SK-N-SH treated with all-trans-retinoic acid at 6 μM for 48 hours (cell line): ENCODE results near the gene TJP2.

Source experiments
- ATAC-seq: fragments of 200-7000 bp; cut with Tn5 transposase; 3 replicates; pipeline ENCODE4 v1.9.1; 2020; ENCODE audit warnings: mild to moderate bottlenecking, moderate library complexity
- BACH2 ChIP-seq: fragments of 250-450 bp; sonication (Bioruptor Pico); IDR thresholded peaks from 2 replicates; pipeline ENCODE4 v1.9.0; 2021; ENCODE audit warnings: mild to moderate bottlenecking, borderline replicate concordance
- CSDC2 ChIP-seq: fragments of 250-450 bp; sonication (Bioruptor Pico); IDR thresholded peaks from 2 replicates; pipeline ENCODE4 v1.5.0; 2020; ENCODE audit warnings: mild to moderate bottlenecking, moderate library complexity
- ESRRG ChIP-seq: fragments of 250-450 bp; sonication (Bioruptor Pico); IDR thresholded peaks from 2 replicates; pipeline ENCODE4 v1.6.1; 2021; ENCODE audit warnings: mild to moderate bottlenecking
- GLIS3 ChIP-seq: fragments of 250-450 bp; sonication (Bioruptor Pico); IDR thresholded peaks from 2 replicates; pipeline ENCODE4 v1.5.0; 2020; ENCODE audit warnings: mild to moderate bottlenecking, moderate library complexity
- ISL1 ChIP-seq: fragments of 250-450 bp; sonication (Bioruptor Pico); IDR thresholded peaks from 2 replicates; pipeline ENCODE4 v2.1.2; 2022; ENCODE audit warnings: mild to moderate bottlenecking, moderate library complexity
- OSR1 ChIP-seq: fragments of 250-450 bp; sonication (Bioruptor Pico); IDR thresholded peaks from 2 replicates; pipeline ENCODE4 v1.8.0; 2022; ENCODE audit warnings: moderate library complexity, mild to moderate bottlenecking, inconsistent platforms
- PPARA ChIP-seq: fragments of 250-450 bp; sonication (Bioruptor Pico); IDR thresholded peaks from 2 replicates; pipeline ENCODE4 v1.5.0; 2020; ENCODE audit warnings: mild to moderate bottlenecking, borderline replicate concordance
- SNAI2 ChIP-seq: fragments of 250-450 bp; sonication (Bioruptor Pico); IDR thresholded peaks from 2 replicates; pipeline ENCODE4 v1.5.0; 2020; ENCODE audit warnings: mild to moderate bottlenecking, moderate library complexity
- TCF4 ChIP-seq: fragments of 250-450 bp; sonication (Bioruptor Pico); IDR thresholded peaks from 2 replicates; pipeline ENCODE4 v1.8.0; 2021; ENCODE audit warnings: mild to moderate bottlenecking, moderate library complexity, borderline replicate concordance
- TOX ChIP-seq: fragments of 250-450 bp; sonication (Bioruptor Pico); IDR thresholded peaks from 2 replicates; pipeline ENCODE4 v1.8.0; 2021; ENCODE audit warnings: mild to moderate bottlenecking, moderate library complexity, borderline replicate concordance
- ZC3H10 ChIP-seq: fragments of 250-450 bp; sonication (Bioruptor Pico); IDR thresholded peaks from 2 replicates; pipeline ENCODE4 v1.5.1; 2021; ENCODE audit warnings: mild to moderate bottlenecking, moderate library complexity
- ZFP3 ChIP-seq: fragments of 250-450 bp; sonication (Bioruptor Pico); IDR thresholded peaks from 2 replicates; pipeline ENCODE4 v1.5.0; 2020; ENCODE audit warnings: mild to moderate bottlenecking, moderate library complexity
- ZFP30 ChIP-seq: fragments of 450-650 bp; formaldehyde crosslinking; IDR thresholded peaks from 2 replicates; pipeline ENCODE4 v1.5.0; 2022; ENCODE audit warnings: mild to moderate bottlenecking, moderate library complexity
- ZNF565 ChIP-seq: fragments of 450-650 bp; formaldehyde crosslinking; conservative IDR thresholded peaks from 2 replicates; pipeline ENCODE4 v1.5.0; 2020; ENCODE audit warnings: low read depth, mild to moderate bottlenecking, moderate library complexity
- ZNF8 ChIP-seq: fragments of 450-650 bp; formaldehyde crosslinking; IDR thresholded peaks from 2 replicates; pipeline ENCODE4 v1.5.0; 2020; ENCODE audit warnings: mild to moderate bottlenecking, moderate library complexity
- TF ChIP-seq, protein P1 (sequence below): fragments of 250-450 bp; sonication (Bioruptor Pico); IDR thresholded peaks from 2 replicates; pipeline ENCODE4 v1.5.0; 2020; ENCODE audit warnings: mild to moderate bottlenecking, moderate library complexity
- TF ChIP-seq, protein P2 (sequence below): fragments of 250-450 bp; sonication (Bioruptor Pico); IDR thresholded peaks from 2 replicates; pipeline ENCODE4 v1.5.1; 2021; ENCODE audit warnings: mild to moderate bottlenecking, moderate library complexity
- TF ChIP-seq, protein P3 (sequence below): fragments of 250-450 bp; sonication (Bioruptor Pico); IDR thresholded peaks from 2 replicates; pipeline ENCODE4 v1.8.0; 2020; ENCODE audit warnings: mild to moderate bottlenecking, moderate library complexity, borderline replicate concordance
- TF ChIP-seq, protein P4 (sequence below): fragments of 250-450 bp; sonication (Bioruptor Pico); IDR thresholded peaks from 2 replicates; pipeline ENCODE4 v1.8.0; 2021; ENCODE audit warnings: low read depth, mild to moderate bottlenecking, moderate library complexity, borderline replicate concordance
- TF ChIP-seq, protein P5 (sequence below): fragments of 250-450 bp; sonication (Bioruptor Pico); IDR thresholded peaks from 2 replicates; pipeline ENCODE4 v1.5.1; 2020; ENCODE audit warnings: low read depth, mild to moderate bottlenecking, moderate library complexity

The TJP2 gene

DNA sequence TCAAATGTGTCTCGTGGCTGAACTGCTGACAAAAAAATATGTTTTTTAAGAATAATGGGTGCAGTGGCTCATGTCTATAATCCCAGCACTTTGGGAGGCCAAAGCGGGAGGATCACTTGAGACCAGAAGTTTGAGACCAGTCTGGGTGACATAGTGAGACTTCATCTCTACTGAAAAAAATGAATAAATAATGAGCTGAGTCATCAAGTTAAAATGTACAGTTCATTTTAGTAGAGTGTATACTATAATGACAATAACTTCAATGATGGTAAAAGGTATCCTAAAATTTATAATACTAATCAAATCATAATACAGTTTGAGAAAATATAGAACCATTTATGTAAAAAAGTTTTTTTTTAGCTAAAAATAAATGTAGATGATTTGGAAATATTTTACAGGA, 37.9 kb upstream of the TJP2 start:
- ATAC-seq, result no peak
- TF ChIP-seq CSDC2 (CRISPR knock-in tag) (no peak), SNAI2 (CRISPR knock-in tag) (no peak), PPARA (CRISPR knock-in tag) (no peak), ZNF8 (no peak), OSR1 (CRISPR knock-in tag) (no peak), TCF4 (no peak), ISL1 (CRISPR knock-in tag) (no peak), ZC3H10 (no peak), ZNF565 (CRISPR knock-in tag) (no peak), ZFP3 (CRISPR knock-in tag) (no peak), BACH2 (CRISPR knock-in tag) (no peak), ZFP30 (no peak), ESRRG (no peak)
- TF ChIP-seq, protein P1, sequence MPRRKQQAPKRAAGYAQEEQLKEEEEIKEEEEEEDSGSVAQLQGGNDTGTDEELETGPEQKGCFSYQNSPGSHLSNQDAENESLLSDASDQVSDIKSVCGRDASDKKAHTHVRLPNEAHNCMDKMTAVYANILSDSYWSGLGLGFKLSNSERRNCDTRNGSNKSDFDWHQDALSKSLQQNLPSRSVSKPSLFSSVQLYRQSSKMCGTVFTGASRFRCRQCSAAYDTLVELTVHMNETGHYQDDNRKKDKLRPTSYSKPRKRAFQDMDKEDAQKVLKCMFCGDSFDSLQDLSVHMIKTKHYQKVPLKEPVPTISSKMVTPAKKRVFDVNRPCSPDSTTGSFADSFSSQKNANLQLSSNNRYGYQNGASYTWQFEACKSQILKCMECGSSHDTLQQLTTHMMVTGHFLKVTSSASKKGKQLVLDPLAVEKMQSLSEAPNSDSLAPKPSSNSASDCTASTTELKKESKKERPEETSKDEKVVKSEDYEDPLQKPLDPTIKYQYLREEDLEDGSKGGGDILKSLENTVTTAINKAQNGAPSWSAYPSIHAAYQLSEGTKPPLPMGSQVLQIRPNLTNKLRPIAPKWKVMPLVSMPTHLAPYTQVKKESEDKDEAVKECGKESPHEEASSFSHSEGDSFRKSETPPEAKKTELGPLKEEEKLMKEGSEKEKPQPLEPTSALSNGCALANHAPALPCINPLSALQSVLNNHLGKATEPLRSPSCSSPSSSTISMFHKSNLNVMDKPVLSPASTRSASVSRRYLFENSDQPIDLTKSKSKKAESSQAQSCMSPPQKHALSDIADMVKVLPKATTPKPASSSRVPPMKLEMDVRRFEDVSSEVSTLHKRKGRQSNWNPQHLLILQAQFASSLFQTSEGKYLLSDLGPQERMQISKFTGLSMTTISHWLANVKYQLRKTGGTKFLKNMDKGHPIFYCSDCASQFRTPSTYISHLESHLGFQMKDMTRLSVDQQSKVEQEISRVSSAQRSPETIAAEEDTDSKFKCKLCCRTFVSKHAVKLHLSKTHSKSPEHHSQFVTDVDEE, result no peak
- TF ChIP-seq, protein P2, sequence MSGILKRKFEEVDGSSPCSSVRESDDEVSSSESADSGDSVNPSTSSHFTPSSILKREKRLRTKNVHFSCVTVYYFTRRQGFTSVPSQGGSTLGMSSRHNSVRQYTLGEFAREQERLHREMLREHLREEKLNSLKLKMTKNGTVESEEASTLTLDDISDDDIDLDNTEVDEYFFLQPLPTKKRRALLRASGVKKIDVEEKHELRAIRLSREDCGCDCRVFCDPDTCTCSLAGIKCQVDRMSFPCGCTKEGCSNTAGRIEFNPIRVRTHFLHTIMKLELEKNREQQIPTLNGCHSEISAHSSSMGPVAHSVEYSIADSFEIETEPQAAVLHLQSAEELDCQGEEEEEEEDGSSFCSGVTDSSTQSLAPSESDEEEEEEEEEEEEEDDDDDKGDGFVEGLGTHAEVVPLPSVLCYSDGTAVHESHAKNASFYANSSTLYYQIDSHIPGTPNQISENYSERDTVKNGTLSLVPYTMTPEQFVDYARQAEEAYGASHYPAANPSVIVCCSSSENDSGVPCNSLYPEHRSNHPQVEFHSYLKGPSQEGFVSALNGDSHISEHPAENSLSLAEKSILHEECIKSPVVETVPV (CRISPR knock-in tag), result no peak
- TF ChIP-seq, protein P3, sequence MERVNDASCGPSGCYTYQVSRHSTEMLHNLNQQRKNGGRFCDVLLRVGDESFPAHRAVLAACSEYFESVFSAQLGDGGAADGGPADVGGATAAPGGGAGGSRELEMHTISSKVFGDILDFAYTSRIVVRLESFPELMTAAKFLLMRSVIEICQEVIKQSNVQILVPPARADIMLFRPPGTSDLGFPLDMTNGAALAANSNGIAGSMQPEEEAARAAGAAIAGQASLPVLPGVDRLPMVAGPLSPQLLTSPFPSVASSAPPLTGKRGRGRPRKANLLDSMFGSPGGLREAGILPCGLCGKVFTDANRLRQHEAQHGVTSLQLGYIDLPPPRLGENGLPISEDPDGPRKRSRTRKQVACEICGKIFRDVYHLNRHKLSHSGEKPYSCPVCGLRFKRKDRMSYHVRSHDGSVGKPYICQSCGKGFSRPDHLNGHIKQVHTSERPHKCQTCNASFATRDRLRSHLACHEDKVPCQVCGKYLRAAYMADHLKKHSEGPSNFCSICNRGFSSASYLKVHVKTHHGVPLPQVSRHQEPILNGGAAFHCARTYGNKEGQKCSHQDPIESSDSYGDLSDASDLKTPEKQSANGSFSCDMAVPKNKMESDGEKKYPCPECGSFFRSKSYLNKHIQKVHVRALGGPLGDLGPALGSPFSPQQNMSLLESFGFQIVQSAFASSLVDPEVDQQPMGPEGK (CRISPR knock-in tag), result no peak
- TF ChIP-seq, protein P4, sequence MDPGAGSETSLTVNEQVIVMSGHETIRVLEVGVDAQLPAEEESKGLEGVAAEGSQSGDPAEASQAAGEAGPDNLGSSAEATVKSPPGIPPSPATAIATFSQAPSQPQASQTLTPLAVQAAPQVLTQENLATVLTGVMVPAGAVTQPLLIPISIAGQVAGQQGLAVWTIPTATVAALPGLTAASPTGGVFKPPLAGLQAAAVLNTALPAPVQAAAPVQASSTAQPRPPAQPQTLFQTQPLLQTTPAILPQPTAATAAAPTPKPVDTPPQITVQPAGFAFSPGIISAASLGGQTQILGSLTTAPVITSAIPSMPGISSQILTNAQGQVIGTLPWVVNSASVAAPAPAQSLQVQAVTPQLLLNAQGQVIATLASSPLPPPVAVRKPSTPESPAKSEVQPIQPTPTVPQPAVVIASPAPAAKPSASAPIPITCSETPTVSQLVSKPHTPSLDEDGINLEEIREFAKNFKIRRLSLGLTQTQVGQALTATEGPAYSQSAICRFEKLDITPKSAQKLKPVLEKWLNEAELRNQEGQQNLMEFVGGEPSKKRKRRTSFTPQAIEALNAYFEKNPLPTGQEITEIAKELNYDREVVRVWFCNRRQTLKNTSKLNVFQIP (CRISPR knock-in tag), result no peak
- TF ChIP-seq, protein P5, sequence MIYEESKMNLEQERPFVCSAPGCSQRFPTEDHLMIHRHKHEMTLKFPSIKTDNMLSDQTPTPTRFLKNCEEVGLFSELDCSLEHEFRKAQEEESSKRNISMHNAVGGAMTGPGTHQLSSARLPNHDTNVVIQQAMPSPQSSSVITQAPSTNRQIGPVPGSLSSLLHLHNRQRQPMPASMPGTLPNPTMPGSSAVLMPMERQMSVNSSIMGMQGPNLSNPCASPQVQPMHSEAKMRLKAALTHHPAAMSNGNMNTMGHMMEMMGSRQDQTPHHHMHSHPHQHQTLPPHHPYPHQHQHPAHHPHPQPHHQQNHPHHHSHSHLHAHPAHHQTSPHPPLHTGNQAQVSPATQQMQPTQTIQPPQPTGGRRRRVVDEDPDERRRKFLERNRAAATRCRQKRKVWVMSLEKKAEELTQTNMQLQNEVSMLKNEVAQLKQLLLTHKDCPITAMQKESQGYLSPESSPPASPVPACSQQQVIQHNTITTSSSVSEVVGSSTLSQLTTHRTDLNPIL (CRISPR knock-in tag), result no peak

DNA sequence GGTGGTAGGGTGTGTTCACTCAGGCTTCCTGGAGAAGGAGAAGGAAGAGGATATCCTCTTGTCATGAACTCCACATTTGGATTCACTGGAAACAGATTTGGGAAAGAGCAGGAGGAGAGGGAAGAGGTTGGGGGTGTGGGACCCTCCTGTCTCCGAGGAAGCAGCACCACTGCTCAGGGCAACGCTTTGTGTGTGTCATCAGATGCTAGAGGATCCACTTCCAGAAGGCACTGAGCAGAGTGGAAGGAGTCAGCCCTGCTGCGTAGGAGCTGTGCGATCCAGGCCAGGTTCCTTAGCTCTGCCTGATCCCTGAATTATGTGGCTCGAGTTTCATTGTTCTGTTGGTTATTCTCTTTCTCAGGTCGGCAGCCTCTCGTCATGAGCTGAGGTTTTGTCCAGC, 37.3 kb upstream of the TJP2 start:
- TF ChIP-seq BACH2 (CRISPR knock-in tag) (no peak), TCF4 (no peak), GLIS3 (CRISPR knock-in tag) (no peak), PPARA (CRISPR knock-in tag) (no peak), TOX (CRISPR knock-in tag) (no peak), ZFP30 (no peak), CSDC2 (CRISPR knock-in tag) (no peak), ZFP3 (CRISPR knock-in tag) (no peak)
- TF ChIP-seq, protein P2 (CRISPR knock-in tag), result no peak
- TF ChIP-seq, protein P3 (CRISPR knock-in tag), result no peak
- peak; percentile 46; the same call in 2 of the 3 replicates for ATAC-seq
